Measurements from ENCODE around the gene COBL.

Gene COBL

DNA sequence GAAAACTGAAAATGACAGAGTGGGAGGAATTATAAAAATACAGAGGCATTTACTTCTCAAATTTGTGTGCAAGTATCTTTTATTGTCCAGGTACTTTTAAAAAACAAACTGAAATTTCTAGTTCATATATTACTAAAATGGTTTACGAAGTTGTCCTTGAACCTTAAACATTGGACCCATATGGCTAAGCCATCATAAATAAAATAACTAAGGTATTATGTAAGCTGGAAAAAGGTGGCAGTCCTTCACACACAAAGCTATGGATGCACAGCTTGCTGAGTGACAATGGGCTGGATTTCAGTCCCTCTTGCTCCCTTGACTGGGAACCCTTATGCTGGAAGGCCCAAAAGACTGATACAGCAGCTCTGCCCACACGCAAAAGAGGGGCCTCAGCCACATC, 66.1 kb downstream of the COBL start:
- no peak for DNase-seq (ENCODE audit: low read depth)

DNA sequence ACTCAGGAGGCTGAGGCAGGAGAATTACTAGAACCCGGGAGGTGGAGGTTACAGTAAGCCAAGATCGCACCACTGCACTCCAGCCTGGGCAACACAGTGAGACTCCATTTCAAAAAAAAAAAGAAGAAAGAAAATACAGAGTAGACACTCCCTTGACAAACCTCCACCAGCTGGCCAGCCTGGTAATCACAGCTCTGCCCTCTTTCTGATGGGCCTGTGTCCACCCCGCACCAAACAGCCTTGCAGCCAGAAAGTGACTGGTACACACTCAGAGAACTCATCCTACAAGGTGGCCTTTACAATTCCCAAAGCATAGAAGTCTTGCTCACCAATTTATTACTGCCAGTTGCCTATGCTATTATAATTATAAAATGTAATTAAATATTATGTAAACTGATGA, 66.6 kb downstream of the COBL start:
- DNase-seq (ENCODE audit: low read depth) = no peak

DNA sequence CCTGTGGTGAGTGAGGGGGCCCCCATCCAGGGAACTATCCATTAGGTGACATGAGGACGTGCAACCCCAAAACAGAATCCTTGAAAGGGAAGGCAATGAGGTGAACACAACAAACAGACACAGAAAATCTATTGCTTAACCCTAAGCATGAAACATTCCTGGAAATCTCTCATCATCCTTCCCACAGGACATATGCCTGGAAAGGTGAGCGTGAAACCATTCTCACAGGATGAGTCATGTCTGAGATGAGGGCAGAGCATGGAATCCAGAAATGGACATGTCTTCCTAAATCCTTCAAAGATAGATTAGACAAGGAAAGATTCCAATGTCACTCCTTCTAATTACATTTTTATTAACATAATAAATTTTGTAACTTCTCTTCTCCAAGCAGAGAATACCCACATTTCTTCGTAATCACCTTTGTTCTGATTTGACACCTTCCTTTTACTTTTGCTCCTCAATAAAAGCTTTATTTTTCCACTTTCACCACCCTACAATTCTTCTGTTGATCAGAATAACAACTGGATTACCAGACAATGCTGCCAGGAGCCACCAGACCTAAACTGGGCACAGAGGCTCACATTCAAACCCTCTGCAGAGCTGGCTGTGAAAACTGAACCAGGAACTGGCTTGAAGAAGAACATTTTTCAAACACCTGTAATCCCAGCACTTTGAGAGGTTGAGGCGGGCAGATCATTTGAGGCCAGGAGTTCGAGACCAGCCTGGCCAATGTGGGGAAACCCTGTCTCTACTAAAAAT, 67.2 kb downstream of the COBL start:
- DNase-seq (ENCODE audit: low read depth) = no peak

DNA sequence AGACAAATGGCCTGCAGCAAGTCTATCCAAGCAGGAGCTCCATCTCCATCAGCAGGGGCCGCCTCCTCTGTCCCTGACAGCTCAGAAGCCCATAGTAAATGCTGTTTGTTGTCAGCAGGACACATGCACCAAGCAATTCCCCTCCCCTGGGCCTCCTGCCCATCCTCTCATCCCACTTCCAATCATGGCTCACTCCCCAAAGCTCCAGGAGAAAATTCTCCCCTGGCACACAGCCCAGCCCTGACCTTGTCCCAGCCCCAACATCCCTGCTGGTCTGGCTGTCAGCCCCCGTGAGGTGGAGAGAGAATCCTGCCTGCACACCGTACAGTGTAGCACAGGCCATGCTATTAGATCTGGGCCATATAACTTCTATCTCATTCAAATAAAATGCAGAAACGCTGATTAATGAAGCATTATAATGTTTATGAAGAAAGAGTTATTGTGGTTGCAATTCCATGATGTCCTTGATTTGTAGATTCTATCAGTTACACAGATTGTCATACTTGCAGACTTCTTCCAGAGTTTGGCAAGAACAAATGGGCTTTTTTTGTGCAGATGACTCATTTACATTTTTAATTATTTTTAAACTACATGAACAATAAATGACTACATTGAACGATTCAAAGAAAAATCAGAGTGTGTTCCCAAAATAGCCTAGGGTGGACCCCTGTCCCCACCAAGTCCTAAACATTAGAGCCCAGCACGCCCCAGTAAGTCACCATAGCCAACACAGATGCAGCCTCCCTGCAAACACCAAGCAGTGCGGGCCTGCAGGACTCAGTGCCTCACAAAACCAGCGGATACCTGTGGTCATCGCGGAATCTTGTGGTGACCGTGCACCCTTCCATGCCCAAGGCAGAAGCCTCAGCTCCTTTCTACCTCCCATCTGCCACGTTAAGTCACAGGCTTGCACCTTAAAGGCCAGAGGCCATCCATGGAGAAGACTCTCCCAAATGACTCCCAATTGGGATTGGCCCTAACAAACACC, 70.1 kb downstream of the COBL start:
- DNase-seq (ENCODE audit: low read depth) = no peak

DNA sequence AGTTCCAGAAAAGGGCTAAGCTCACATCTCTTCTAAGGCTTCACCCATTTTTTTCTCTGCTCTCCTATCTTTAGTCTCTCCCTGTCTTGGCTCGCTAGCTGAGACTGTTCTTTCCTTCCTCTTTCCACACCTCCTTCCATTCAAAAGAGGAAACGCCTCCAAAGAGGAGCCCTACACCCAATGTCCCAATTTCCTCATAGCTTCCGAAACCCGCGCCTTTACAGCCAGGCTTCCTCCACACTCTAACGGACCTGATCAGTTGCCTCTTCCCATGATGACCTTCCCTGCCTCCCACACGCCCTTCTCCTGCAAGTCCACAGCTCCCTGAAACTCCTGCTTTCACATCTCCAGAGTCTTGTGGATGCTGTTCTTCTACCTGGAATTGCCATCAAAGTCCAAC, 71.7 kb downstream of the COBL start:
- DNase-seq (ENCODE audit: low read depth) = no peak

DNA sequence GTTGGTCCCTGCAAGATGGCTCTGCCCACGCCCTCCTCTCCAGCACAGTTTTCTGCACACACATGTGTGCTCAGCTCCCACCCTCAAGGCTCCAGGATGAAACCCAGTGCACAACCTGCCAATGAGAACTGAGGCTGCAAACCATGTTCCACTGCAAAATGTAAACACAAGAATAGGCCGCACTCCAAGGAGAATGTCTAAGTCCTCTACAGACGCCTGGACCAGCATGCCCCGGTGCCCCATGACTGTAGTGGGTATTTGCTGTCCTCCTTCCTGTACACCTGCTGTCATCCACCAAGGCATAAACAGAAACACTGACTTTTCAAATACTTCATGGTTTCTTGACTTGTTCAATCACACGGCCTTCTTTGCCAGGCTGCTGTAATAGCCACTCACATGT, 72.6 kb downstream of the COBL start:
- DNase-seq (ENCODE audit: low read depth) = no peak

DNA sequence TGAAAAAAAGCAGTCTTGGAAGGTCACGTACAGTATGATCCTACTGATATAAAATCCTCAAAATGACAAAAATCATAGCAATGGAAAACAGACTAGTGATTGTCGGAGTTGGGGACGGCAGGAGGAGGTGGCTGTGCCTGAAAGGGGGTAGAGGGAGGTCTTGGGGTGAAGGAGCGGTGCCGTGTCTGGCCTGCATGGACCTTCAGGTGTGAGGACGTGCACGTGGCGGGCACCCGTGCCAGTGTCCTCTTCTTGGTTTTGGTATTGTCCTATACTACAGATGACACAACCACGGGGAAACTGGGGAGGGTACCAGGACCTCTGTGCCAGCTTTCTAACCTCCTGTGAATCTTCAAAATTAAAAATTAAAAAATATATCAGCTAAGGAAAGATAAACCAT, 73.0 kb downstream of the COBL start:
- DNase-seq (ENCODE audit: low read depth) = no peak

DNA sequence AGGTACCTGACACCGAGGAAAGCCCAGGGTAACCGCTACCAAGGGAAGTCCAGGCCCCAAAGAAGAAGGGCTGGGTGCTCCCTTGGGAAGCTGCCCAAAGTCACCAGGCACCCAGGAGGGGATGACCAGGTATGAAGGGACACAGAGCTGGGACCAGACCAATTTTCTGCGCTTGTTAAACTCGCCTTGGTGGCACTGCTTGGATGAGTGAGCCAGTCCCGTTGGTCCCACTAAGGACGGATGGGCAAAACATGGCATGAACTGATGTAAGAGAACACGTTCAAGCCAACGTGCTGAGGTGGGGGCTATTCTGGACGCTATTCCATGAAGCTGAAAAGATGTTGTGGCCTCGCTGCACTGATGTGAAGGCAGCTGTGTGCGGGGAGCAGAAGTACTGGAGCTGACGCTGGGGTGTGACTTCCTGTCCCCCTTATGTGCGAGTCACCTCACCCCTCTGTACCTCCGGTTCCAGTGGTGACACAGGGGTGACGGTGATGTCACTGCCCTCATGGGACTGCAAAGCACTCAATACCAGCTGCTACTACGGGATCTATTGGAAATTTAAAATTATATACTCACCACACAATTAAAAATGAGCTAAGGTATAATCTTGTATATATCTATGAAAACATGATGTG, 73.6 kb downstream of the COBL start:
- no peak for DNase-seq (ENCODE audit: low read depth)

DNA sequence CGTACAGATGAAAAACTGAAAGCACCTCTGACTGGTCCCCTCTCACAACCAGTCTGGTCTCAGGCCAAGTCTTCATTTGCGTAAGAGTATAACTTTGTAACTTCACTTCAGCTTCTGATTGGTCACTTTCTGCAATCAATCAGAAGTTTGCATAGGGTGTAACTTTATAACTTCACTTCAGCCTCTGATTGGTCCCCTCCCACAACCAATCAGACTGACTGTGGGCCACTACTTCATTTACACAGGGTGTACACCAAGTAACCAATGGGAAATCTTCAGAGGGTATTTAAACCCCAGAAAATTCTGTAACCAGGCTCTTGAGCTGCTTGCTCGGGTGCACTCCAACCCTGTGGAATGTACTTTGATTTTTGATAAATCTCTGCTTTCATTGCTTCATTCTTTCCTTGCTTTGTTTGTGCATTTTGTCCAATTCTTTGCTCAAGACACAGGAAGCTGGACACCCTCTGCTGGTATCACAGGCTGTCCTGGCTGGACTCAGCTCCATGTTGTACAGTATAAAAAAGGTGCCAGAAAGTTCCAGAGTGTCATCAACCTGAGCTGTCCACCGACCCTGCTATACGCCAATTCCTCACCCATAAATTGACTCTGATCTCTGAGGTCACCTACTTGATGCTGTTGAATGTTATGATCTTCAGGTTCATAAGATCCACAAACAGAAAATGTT, 74.5 kb downstream of the COBL start:
- no peak for DNase-seq (ENCODE audit: low read depth)

DNA sequence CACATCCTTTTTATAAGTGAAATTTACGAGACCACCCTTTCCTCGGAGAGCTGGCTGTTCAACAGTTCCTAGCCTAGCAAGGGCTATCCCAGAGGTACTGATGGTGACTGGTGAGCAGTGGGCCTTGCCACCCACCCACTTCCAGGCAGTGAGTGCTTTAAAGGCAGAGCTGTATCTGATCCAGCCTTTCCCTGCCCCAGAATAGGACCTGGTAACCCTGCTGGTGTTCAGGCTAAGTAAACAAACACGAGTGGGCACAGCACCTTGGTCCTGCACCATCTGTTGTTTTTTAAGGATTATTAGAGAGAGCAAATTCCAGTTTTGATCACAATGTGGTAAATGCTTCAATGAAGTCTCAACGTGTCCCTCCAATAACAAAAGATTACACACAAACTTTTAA, 75.7 kb downstream of the COBL start:
- DNase-seq (ENCODE audit: low read depth) = no peak

DNA sequence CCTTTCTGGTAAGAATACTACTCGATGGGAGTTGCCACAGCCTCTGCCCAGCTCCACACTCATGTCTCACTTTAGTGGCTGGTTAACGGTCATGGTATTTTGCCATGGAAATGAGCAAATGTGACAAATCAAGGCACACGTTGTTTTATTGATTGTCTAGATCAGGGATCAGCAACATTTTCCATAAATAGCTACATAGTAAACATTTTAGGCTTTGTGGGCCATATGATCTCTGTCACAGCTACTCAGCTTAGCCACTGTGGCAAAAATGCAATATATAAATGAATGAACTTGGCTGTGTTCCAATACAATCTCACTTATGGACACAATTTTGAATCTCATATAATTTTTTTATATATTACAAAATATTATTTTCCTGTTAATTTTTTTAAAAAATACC, 76.9 kb downstream of the COBL start:
- DNase-seq (ENCODE audit: low read depth) = no peak

DNA sequence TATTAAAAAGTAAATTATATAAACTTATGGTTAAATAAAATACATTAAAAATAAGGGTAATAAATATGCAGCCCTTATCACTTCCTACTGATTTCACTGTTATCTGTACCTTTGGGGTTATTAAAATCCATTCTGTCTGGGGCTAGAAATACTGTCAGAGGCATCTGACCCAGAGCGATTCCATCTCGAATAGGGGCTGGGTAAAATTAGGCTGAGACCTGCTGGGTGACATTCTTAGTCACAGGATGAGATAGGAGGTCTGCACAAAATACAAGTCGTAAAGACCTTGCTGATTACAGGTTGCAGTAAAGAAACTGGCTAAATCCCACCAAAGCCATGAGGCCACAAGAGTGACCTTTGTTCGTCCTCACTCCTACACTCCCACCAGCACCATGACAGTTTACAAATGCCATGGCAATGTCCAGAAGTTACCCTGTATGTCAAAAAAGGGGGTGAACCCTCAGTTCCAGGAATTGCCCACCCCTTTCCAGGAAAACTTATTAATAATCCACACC, 77.6 kb downstream of the COBL start:
- no peak for DNase-seq (ENCODE audit: low read depth)

DNA sequence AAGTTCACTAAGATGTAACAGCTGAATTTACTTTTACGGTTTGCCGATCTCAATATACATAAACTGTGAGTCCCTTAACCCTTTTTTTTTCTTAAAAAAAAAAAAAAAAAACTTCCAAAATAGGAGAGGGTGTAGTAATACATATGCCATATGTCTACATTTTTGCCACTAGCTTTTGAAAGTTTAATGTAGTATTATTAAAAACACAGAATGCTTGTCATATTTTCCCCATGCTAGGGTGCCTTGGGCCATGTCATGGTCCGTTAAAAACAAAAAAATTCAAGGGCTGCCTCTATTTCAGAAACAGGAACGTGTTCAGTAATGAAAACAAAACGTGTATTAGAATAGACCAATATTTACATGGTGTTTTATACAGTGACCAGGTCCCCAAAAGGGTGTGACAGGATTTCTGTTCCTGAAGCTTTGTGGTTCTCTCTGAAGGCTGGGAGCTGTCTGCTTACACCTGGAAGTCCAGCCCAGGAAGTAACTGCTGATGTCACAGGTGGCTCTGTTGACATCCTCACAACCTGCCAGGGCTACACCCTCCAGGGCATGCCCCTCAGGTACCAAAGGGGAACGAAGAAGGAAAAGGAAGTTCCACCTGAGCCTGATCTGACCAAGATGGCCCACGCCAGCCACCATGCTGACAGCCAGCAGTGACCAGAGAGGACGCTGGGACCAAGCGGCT, 79.0 kb downstream of the COBL start:
- no peak for DNase-seq (ENCODE audit: low read depth)

DNA sequence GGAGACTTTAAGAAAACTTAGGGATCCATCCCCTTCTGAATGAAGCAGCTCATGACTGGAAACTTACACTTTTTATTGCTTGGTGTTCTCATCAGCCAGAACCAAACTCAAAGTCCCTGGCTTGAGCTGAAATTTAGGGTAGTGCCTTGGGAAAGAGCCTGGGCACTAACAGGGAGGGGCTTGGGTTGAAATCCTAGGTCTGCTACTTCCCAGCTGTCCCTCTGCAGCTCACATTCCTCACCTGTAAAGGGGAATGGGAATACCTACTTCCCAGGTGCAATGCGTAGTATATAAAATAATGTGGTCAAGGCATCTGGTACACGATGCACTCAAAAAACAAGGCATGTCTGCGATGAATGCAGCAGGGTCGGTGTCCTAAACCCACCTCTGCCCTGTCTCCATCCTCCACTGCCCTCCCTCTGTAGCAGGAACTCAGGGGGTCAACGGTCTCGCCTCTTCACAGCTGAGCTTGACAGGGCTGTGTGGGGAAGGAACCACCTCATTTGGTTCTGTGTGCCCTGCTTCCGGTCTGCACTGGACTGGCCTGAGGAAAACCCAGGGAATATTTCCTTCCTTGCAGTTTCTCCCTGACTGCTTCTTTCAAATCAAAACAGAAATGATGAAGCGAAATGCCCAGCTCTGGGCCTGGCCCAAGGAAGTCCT, 80.0 kb downstream of the COBL start:
- no peak for DNase-seq (ENCODE audit: low read depth)

DNA sequence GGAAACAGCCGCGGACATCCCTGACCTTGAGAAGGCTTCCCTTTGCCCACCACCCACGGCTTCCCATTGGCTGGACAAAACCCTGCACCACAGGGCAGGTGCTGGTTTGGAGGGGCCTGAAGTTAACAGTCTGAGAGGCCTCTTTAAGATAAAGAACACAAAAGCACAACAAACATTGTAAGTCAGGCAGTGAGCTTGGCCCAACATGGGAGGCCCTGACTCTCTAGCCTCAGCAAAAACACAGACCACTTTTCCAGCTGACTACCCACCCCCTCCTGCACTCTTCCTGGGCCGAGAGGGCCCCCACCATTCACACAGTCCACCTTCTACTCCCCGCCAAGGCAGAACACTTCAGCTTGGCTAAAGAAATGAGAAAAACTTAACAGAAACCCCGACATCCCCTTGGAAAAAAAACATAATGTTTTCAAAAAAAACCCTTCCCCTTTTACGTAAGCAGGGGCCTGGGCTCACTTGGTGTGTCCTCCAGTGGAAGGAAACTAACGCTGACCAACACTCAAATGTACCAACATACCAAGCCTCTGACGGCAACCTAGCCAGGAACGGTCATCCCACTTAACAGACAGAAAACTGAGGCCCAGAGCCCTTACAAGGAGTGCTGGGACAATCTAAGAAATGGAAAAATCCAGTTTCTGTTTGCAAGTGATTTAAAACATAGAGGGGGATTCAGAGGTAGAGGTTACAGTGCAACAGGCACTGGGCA, 80.9 kb downstream of the COBL start:
- no peak for DNase-seq (ENCODE audit: low read depth)

DNA sequence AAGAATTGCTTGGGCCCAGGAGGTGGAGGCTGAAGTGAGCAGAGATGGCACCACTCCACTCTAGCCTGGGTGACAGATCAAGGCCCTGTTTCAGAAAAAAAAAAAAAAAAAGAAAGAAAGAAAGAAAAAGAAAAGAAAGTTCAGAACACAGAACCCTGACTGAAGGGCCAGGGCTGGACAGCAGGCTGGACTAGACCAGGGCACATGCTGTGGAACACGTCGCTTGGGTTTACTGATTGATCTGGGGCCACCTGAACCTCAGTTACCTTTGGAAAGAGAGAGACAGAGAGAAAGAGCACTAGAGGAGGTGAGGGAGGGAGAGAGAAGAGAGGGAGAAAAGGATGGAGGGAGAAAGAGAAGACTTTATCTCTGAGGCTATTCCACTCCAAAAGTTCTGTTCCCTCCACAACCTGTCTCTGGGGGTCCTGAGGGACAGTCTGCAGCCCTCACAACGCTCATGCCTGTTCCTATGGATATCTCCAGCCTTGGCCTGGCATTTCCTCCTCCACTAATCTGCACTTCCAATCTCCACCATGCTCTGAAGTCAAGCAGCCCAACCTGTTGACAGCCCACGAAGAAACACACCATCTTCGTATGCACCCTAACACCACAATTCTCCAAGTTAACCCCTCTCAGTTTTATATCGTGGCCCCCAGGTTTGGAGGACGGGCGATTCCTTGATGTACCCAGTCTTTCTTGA, 81.8 kb downstream of the COBL start:
- no peak for DNase-seq (ENCODE audit: low read depth)

DNA sequence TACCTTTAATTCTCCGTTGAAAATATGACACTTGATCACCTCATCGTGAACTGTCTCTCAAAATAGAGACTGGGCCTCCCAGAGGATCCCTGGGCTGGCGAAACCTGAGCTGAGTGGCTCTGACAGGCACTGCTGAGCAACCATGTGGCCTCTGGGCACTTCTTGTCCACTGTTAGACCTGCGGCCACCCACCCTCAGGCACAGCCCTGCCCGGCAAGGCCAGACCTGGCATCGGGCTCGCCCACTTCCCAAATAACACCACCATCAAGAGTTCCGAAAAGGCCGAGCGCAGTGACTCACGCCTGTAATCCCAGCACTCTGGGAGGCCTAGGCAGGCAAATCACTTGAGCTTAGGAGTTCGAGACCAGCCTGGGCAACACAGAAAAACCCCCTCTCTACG, 82.5 kb downstream of the COBL start:
- DNase-seq (ENCODE audit: low read depth) = no peak

DNA sequence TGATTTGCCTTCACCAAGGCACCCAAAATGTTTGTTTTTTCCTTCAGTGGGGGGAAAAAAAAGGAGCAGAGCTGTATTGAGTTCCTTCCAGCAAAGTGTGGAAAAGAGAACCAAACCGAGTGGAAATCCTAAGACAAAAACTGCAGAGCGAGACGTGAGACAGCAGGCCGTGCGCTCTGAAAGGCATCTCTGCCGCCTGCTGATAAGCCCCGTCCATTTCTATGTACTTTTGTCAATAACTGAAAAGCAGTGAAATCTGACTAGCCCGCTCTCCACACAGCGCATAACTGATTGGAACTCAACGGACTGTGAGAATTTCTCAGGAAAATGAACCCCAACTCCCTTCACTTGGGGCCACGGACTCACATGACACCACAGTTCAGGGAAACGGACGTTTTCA, 83.2 kb downstream of the COBL start:
- no peak for DNase-seq (ENCODE audit: low read depth)

DNA sequence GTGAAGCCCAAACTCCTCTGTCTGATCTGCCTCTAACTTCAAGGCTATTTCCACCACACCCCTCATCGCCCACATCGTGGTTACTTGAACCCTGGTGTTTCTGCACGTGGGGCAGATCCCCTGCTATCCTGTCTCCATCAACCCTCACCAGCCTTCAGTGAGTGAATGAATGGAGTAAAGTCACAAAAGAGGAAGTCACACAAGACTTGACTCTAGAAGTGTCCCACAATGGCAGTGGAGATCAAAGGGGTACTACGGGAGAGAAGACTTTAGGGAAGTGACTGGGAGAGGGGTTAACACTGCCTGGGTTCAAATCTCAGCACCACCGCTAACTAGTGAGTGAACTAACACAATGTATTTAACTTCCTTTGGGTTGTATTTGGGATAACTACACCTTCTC, 85.9 kb downstream of the COBL start:
- no peak for DNase-seq (ENCODE audit: low read depth)

DNA sequence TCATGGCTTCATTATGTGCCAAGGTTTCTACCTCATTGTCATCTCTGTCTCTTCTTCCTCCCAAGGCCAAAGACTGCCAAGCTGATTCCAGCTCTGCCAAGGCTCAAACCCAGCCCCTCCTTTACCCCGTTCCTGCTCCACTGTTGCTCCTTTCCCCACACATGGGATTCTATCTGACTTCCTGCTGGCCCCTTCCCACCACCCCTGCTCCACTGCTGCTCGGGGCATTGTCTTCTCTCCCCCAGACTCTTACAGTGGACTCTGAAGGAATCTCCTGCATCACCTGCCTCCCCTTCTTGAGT, 86.3 kb downstream of the COBL start:
- DNase-seq (ENCODE audit: low read depth) = no peak
